Measurements from ENCODE around the gene TMEM161A. TPM values are rescaled to one million over a fixed set of nuclear protein-coding genes. Genes with fewer than 3 reads are reported as not detected.
A peak's percentile ranks its signal among the peaks of the same experiment; 100 is the strongest.

The TMEM161A gene
- total RNA-seq, 2 experiments from 2014 or later, result 8.2 to 10.9 TPM

DNA sequence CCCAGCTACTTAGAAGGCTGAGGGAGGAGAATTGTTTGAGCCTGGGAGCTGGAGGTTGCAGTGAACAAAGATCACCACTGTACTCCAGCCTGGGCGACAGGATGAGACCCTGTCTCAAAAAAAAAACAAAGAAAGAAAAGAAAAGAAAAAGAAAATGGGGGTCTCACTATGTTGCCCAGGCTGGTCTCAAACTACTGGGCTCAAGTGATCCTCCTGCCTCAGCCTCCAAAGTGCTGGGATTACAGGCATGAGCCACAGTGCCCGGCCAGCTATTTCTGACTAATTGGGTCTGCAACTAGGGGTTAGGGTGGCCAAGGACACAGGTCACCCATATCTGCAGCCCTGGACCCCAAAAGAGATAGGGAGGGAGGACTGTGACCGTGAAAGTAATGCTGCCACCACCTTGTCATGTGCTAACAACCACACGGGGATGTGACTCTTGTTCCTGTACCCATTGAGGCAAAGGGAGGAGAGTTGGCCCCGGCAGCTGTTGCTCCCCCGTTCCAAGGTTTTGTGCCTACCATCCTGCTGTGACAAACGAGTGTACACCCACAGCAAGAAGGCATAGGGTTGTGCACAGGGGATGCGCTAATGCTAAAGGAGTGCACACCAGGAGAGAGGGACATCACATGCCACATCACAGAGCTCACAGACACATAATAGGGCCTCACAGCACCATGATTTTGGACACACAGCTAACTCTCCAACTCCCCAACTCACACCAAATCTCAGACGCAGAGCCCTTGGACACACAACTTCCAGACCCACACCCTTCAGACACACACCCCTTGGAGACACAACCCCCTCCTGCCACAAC lies 31.2 kb upstream of the TMEM161A start:
- peak overlapping the region; percentile 22 for H3K4me3 ChIP-seq (ENCODE audit: low read length)
- ATAC-seq (ENCODE audit: poor library complexity), result no peak
- Mint-ChIP-seq H3K27ac (no peak overlapping the region), H3K27me3 (no peaks in the 10 kb centered on the region), H3K4me3 (no peak overlapping the region), H3K4me1 (ENCODE audit: low read depth) (peaks cover 21% of the 10 kb centered on the region), H3K36me3 (ENCODE audit: low read depth) (peaks cover 6% of the 10 kb centered on the region), H3K9me3 (no peaks in the 10 kb centered on the region)
- H3K36me3 ChIP-seq (ENCODE audit: insufficient read depth, low read length), result peaks cover 2% of the 10 kb centered on the region
- no peak overlapping the region for H3K27ac ChIP-seq (ENCODE audit: low read depth in 1 of 2, low read length in 2 of 2)
- DNase-seq, result no peak
- peaks cover 14% of the 10 kb centered on the region for H3K4me1 ChIP-seq (ENCODE audit: insufficient read depth, low read length)
- POLR2A ChIA-PET, result interaction anchor here (1.1 kb wide), 1 partner anchor 29 kb away, joined by 3 read pairs; no protein-coding TSS in a partner anchor
- intact Hi-C loops (cut with DNase I, micrococcal nuclease), result no loop called here
- CTCF ChIA-PET, result interaction anchor here (1.4 kb wide), 1 partner anchor 23 kb away, joined by 4 read pairs; no protein-coding TSS in a partner anchor
- TF ChIP-seq, protein P1, sequence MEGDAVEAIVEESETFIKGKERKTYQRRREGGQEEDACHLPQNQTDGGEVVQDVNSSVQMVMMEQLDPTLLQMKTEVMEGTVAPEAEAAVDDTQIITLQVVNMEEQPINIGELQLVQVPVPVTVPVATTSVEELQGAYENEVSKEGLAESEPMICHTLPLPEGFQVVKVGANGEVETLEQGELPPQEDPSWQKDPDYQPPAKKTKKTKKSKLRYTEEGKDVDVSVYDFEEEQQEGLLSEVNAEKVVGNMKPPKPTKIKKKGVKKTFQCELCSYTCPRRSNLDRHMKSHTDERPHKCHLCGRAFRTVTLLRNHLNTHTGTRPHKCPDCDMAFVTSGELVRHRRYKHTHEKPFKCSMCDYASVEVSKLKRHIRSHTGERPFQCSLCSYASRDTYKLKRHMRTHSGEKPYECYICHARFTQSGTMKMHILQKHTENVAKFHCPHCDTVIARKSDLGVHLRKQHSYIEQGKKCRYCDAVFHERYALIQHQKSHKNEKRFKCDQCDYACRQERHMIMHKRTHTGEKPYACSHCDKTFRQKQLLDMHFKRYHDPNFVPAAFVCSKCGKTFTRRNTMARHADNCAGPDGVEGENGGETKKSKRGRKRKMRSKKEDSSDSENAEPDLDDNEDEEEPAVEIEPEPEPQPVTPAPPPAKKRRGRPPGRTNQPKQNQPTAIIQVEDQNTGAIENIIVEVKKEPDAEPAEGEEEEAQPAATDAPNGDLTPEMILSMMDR (IDR thresholded peaks at IDR 0.05), result no peak
- H3K9me3 ChIP-seq (ENCODE audit: control insufficient read depth in 1 of 2, insufficient read depth in 1 of 2, low read length in 2 of 2), result no peaks in the 10 kb centered on the region
- no peaks in the 10 kb centered on the region for H3K27me3 ChIP-seq (ENCODE audit: control insufficient read depth in 1 of 2, insufficient read depth in 2 of 2, low read length in 2 of 2)

DNA sequence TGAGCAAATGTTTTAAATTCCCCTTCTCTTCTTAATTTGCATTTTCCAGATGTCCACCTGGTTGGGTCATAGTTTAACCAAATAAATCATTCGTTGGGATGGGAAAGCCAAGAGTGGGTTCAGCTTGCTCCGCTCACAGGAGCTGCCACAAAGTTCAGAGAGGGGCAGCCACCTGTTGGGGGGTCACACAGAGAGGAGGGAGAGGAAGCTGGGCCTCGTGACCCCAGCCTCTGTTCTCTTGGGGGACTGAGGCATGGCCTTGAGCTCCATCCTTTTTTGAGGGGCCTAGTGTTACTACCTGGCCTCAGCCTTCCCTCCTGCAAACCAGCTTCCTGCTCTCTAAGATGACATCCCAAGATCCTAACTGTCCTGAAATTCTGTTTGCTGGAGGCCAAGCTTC lies 29.3 kb upstream of the TMEM161A start:
- Histone ChIP-seq H3K27ac (ENCODE audit: low read depth in 1 of 2, low read length in 2 of 2) (no peak overlapping the region), H3K9me3 (ENCODE audit: control insufficient read depth in 1 of 2, insufficient read depth in 1 of 2, low read length in 2 of 2) (no peaks in the 10 kb centered on the region), H3K36me3 (ENCODE audit: insufficient read depth, low read length) (peaks cover 2% of the 10 kb centered on the region), H3K4me3 (ENCODE audit: low read length) (no peak overlapping the region), H3K27me3 (ENCODE audit: control insufficient read depth in 1 of 2, insufficient read depth in 2 of 2, low read length in 2 of 2) (no peaks in the 10 kb centered on the region), H3K4me1 (ENCODE audit: insufficient read depth, low read length) (peaks cover 14% of the 10 kb centered on the region)
- CTCF ChIA-PET, result no interaction called here
- Mint-ChIP-seq H3K9me3 (no peaks in the 10 kb centered on the region), H3K27me3 (no peaks in the 10 kb centered on the region), H3K4me3 (no peak overlapping the region), H3K4me1 (ENCODE audit: low read depth) (peaks cover 21% of the 10 kb centered on the region), H3K27ac (no peak overlapping the region), H3K36me3 (ENCODE audit: low read depth) (peaks cover 6% of the 10 kb centered on the region)
- intact Hi-C loops (cut with DNase I, micrococcal nuclease), result no loop called here
- TF ChIP-seq, protein P1 (IDR thresholded peaks at IDR 0.05), result no peak
- POLR2A ChIA-PET, result interaction anchor here (0.9 kb wide), 1 partner anchor 24 kb away, joined by 3 read pairs; the partner anchor contains the start of gene BORCS8
- DNase-seq (no peak), ATAC-seq (ENCODE audit: poor library complexity) (no peak)

DNA sequence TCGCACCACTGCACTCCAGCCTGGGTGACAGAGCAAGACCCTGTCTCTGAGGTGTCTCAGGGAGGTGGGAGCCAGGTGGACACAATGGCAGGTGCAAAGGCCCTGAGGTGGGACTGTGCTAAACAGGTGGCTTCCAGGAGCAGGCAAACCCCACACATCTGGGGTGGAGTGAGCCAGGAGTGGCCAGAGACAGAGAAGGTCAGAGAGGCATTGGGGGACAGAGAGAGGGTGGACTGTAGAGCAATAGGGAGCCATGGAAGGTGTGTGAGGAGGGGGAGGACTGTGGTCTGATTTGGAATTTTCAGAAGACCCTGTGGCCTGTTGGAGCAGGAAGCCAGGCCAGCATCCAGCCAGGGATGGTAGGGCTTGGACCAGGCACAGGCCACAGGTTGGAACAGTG lies 27.1 kb upstream of the TMEM161A start:
- Mint-ChIP-seq H3K27me3 (no peaks in the 10 kb centered on the region), H3K36me3 (ENCODE audit: low read depth) (peaks cover 9% of the 10 kb centered on the region), H3K9me3 (no peaks in the 10 kb centered on the region), H3K4me3 (no peak overlapping the region), H3K4me1 (ENCODE audit: low read depth) (peaks cover 13% of the 10 kb centered on the region), H3K27ac (no peak overlapping the region)
- H3K9me3 ChIP-seq (ENCODE audit: control insufficient read depth in 1 of 2, insufficient read depth in 1 of 2, low read length in 2 of 2), result no peaks in the 10 kb centered on the region
- H3K4me1 ChIP-seq (ENCODE audit: insufficient read depth, low read length), result peaks cover 9% of the 10 kb centered on the region
- DNase-seq, result no peak
- H3K27ac ChIP-seq (ENCODE audit: low read depth in 1 of 2, low read length in 2 of 2), result no peak overlapping the region
- CTCF ChIA-PET, result no interaction called here
- ATAC-seq (ENCODE audit: poor library complexity), result no peak
- H3K36me3 ChIP-seq (ENCODE audit: insufficient read depth, low read length), result peaks cover 2% of the 10 kb centered on the region
- H3K27me3 ChIP-seq (ENCODE audit: control insufficient read depth in 1 of 2, insufficient read depth in 2 of 2, low read length in 2 of 2), result no peaks in the 10 kb centered on the region
- TF ChIP-seq, protein P1 (IDR thresholded peaks at IDR 0.05), result no peak
- intact Hi-C loops (cut with DNase I, micrococcal nuclease), result no loop called here
- no peak overlapping the region for H3K4me3 ChIP-seq (ENCODE audit: low read length)
- POLR2A ChIA-PET, result no interaction called here

All from CD4-positive, alpha-beta T cell (primary cell).